CD4-positive, CD25-positive, alpha-beta regulatory T cell (primary cell): ENCODE measurements around the gene THAP9. TPM values are rescaled to one million over a fixed set of nuclear protein-coding genes. Genes with fewer than 3 reads are reported as not detected.
A peak's percentile ranks its signal among the peaks of the same experiment; 100 is the strongest.
"Not testable (repeated sequence)": the region's sequence is repeated elsewhere in the genome, so short reads cannot be mapped to it uniquely, and the experiment has no call there.

Experiments
- ATAC-seq, 2 donors: fragments of 150-1000 bp; cut with Tn5 transposase; one replicate each; pipeline ENCODE4 v1.10.0; 2021; ENCODE audit warnings: low read depth in 2 of 2, moderate number of reproducible peaks in 2 of 2, moderate library complexity in 1 of 2
- DNase-seq, 3 donors: peaks; one replicate each; pipeline versions ENCODE4 v3.0.0 to v3.0.0-alpha.2; 2012 to 2022; ENCODE audit warnings: mixed read lengths in 1 of 3
- H3K27ac ChIP-seq: one replicate; pipeline ENCODE4 v1.7.0; 2013; ENCODE audit warnings: mild to moderate bottlenecking, low read length; ENCODE audit not compliant: insufficient read depth, poor library complexity, severe bottlenecking
- H3K27me3 ChIP-seq: one replicate; pipeline ENCODE4 v1.7.0; 2013; ENCODE audit warnings: low read length; ENCODE audit not compliant: control insufficient read depth, insufficient read depth
- H3K36me3 ChIP-seq: one replicate; pipeline ENCODE4 v1.7.0; 2013; ENCODE audit warnings: mild to moderate bottlenecking, low read length, moderate library complexity; ENCODE audit not compliant: control insufficient read depth, insufficient read depth
- H3K4me1 ChIP-seq: 2 replicates; pipeline ENCODE4 v1.7.0; 2013; ENCODE audit warnings: mild to moderate bottlenecking, low read length; ENCODE audit not compliant: insufficient read depth, control insufficient read depth, poor library complexity, severe bottlenecking
- H3K4me3 ChIP-seq: one replicate; pipeline ENCODE4 v1.7.0; 2013; ENCODE audit warnings: low read depth, mild to moderate bottlenecking, low read length, moderate library complexity
- H3K9me3 ChIP-seq, 2 experiments: 1 replicate in 1 of 2; 2 replicates in 1 of 2; pipeline ENCODE4 v1.7.0; 2013; ENCODE audit warnings: low read length in 2 of 2, mild to moderate bottlenecking in 1 of 2, moderate library complexity in 1 of 2; ENCODE audit not compliant: control insufficient read depth in 2 of 2
- H3K27ac Mint-ChIP-seq, 3 donors: one replicate each; pipeline ENCODE4 v1.8.0; 2020 to 2022; ENCODE audit warnings: mild to moderate bottlenecking in 3 of 3, mixed read lengths in 3 of 3, moderate library complexity in 2 of 3
- H3K27me3 Mint-ChIP-seq: one replicate; pipeline ENCODE4 v1.8.0; 2022; ENCODE audit warnings: mild to moderate bottlenecking, mixed read lengths
- H3K36me3 Mint-ChIP-seq: one replicate; pipeline ENCODE4 v1.8.0; 2020; ENCODE audit warnings: mixed read lengths
- H3K4me1 Mint-ChIP-seq, 4 donors: one replicate each; pipeline ENCODE4 v1.8.0; 2020 to 2022; ENCODE audit warnings: mixed read lengths in 4 of 4, mild to moderate bottlenecking in 1 of 4
- H3K4me3 Mint-ChIP-seq, 4 donors: one replicate each; pipeline ENCODE4 v1.8.0; 2020 to 2022; ENCODE audit warnings: mild to moderate bottlenecking in 4 of 4, mixed read lengths in 4 of 4, moderate library complexity in 3 of 4
- H3K9me3 Mint-ChIP-seq, 7 donors: one replicate each; pipeline ENCODE4 v1.8.0; 2020 to 2022; ENCODE audit warnings: mixed read lengths in 7 of 7, mild to moderate bottlenecking in 3 of 7, moderate library complexity in 2 of 7
- polyA plus RNA-seq, 4 donors: library from polyadenylated mRNA; unstranded; fragments of 300-500 nt; fragmentation: Illumina TruSeq; gene quantifications; one replicate each; pipeline ENCODE4 v1.2.3, GENCODE V29; 2021
- total RNA-seq: library from RNA; stranded (reverse); gene quantifications from one replicate; pipeline ENCODE4 v1.2.3, GENCODE V29; 2022

THAP9 gene, protein sequence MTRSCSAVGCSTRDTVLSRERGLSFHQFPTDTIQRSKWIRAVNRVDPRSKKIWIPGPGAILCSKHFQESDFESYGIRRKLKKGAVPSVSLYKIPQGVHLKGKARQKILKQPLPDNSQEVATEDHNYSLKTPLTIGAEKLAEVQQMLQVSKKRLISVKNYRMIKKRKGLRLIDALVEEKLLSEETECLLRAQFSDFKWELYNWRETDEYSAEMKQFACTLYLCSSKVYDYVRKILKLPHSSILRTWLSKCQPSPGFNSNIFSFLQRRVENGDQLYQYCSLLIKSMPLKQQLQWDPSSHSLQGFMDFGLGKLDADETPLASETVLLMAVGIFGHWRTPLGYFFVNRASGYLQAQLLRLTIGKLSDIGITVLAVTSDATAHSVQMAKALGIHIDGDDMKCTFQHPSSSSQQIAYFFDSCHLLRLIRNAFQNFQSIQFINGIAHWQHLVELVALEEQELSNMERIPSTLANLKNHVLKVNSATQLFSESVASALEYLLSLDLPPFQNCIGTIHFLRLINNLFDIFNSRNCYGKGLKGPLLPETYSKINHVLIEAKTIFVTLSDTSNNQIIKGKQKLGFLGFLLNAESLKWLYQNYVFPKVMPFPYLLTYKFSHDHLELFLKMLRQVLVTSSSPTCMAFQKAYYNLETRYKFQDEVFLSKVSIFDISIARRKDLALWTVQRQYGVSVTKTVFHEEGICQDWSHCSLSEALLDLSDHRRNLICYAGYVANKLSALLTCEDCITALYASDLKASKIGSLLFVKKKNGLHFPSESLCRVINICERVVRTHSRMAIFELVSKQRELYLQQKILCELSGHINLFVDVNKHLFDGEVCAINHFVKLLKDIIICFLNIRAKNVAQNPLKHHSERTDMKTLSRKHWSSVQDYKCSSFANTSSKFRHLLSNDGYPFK
- 2.3 TPM for total RNA-seq
- polyA plus RNA-seq = 1 to 10 TPM in 2 of 4 donors, under 1 TPM in 2; 0.37 to 2.0 (median 1.4) TPM

DNA sequence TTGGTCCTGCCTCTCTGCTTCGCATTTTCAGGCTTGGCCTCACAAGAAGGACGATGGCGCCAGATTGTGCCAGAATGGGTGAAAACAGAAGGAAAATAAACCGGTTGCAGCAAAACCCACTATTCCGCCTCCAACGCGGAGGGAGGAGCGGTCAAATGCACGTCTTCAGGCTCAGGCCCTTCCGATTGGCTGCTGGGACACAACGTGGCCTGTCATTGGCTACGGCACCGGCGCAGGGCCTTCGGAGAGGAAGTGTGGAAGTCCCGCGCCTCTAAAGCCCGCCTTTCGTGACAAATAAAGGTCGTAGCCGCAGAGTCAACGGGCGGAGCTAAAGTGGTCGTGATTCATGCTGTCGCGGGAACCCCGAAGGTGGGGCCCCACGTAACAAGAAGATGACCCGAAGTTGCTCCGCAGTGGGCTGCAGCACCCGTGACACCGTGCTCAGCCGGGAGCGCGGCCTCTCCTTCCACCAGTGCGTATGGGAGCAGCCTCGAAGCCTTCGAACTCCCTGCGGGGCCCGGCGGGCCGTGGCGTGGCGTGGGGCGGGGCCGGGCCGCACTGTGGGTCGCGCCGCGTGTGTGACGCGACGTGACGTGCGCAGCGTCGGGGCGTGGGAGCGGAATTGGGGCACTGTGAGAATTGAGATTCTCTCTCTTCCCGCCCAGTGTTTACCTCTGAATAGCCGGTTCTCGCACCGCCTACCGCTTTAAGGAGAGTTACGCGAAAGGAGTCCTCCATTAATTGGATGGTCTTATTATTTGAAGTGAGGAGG, at the start of gene THAP9:
Gene THAP9 (plus strand): TSS at position 325 of the 772 bp plus-strand sequence. CDS start 68 bp downstream, at position 393.
- Histone ChIP-seq H3K27me3 (peaks cover 2% of the 10 kb centered on the region), H3K4me3 (peak within 1 kb of the TSS; percentile 94), H3K36me3 (peaks cover 7% of the 10 kb centered on the region), H3K4me1 (peaks cover 46% of the 10 kb centered on the region), H3K27ac (peak within 1 kb of the TSS; percentile 99), H3K9me3 (no peaks in the 10 kb centered on the region)
- no peak within 1 kb of the TSS for H3K27ac Mint-ChIP-seq
- H3K9me3 Mint-ChIP-seq = no peaks in the 10 kb centered on the region
- H3K4me3 Mint-ChIP-seq = no peak within 1 kb of the TSS
- peak; percentile 98 to 100 (median 99) for DNase-seq
- ATAC-seq = peak; percentile 92 to 93
- H3K36me3 Mint-ChIP-seq = peaks cover 6% of the 10 kb centered on the region
- peaks cover 13 to 16% (median 14%) of the 10 kb centered on the region in 4 donors for H3K4me1 Mint-ChIP-seq
- peaks cover 19% of the 10 kb centered on the region for H3K27me3 Mint-ChIP-seq

DNA sequence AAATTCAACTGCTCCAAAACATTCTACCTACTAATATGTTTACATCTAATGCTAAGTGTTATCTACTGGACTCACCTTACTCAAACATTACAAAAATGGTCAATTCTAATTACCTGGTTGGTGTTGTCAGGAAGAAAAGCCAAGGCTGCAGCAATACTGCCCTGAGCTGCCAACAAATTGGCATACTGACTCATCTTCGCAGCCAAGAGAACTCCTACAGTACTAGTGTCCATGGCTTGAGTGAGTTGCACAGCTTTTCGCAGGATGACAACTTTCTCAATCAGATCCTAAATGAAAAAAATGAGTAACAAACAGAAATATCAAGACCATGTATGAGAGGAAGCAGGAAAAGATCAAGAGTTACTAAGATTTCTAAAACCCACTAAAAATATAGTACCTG, 49.2 kb upstream of the THAP9 start:
- no peak overlapping the region for H3K27ac Mint-ChIP-seq
- no peak overlapping the region for H3K4me3 ChIP-seq
- H3K9me3 Mint-ChIP-seq = no peaks in the 10 kb centered on the region
- H3K4me1 Mint-ChIP-seq = peaks cover 0 to 18% (median 2%) of the 10 kb centered on the region in 4 donors
- no peak overlapping the region for H3K4me3 Mint-ChIP-seq
- no peak for ATAC-seq
- no peaks in the 10 kb centered on the region for H3K27me3 ChIP-seq
- no peak for DNase-seq
- peaks cover 60% of the 10 kb centered on the region for H3K36me3 Mint-ChIP-seq
- no peaks in the 10 kb centered on the region for H3K9me3 ChIP-seq
- no peaks in the 10 kb centered on the region for H3K4me1 ChIP-seq
- H3K27ac ChIP-seq = no peak overlapping the region
- H3K36me3 ChIP-seq = peaks cover 90% of the 10 kb centered on the region
- H3K27me3 Mint-ChIP-seq = no peaks in the 10 kb centered on the region

DNA sequence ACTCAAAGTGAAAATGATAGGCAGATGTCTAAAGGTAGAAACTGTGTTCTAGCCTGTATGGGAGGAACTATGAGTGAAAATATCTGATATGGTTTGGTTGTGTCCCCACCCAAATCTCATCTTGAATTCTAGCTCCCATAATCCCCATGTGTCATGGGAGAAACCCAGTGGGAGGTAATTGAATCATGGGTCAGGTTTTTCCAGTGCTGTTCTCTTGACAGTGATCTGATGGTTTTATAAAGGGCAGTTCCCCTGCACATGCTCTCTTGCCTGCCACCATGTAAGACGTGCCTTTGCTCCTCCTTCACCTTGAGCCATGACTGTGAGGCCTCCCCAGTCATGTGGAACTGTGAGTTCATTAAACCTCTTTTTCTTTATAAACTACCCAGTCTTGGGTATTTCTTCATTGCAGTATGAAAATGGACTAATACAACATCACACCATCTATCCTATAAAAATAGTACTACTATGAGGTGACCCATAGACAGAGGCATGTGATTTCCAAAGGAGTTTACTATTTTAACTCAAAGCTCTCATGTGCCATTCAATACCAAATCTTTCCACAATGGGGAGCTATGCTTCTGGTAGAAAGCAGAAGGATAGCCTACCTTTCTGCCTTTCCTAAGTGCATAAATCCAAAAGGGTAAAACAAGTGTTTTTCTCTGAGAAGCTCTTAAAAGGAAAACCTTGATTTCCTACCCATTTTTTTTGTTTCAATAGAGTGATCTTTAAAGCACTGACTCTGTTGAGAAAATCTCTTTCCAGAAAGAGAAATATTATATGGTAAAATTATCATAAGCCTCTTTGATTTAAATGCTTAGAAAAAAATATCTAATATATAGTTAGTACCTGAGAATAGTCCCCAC, 48.4 kb upstream of the THAP9 start:
- peaks cover 94% of the 10 kb centered on the region for H3K36me3 ChIP-seq
- no peaks in the 10 kb centered on the region for H3K27me3 ChIP-seq
- H3K9me3 Mint-ChIP-seq = no peaks in the 10 kb centered on the region
- peaks cover 0 to 18% (median 2%) of the 10 kb centered on the region in 4 donors for H3K4me1 Mint-ChIP-seq
- H3K4me3 ChIP-seq = no peak overlapping the region
- H3K4me3 Mint-ChIP-seq = no peak overlapping the region
- H3K27ac ChIP-seq = peak overlapping the region; percentile 5
- no peak for ATAC-seq
- DNase-seq = peak in 2 of 3 donors; percentile 36 to 70
- H3K27me3 Mint-ChIP-seq = no peaks in the 10 kb centered on the region
- H3K9me3 ChIP-seq = no peaks in the 10 kb centered on the region
- H3K36me3 Mint-ChIP-seq = peaks cover 54% of the 10 kb centered on the region
- no peaks in the 10 kb centered on the region for H3K4me1 ChIP-seq
- H3K27ac Mint-ChIP-seq = peak overlapping the region in 2 of 3 donors; percentile 39 to 72

DNA sequence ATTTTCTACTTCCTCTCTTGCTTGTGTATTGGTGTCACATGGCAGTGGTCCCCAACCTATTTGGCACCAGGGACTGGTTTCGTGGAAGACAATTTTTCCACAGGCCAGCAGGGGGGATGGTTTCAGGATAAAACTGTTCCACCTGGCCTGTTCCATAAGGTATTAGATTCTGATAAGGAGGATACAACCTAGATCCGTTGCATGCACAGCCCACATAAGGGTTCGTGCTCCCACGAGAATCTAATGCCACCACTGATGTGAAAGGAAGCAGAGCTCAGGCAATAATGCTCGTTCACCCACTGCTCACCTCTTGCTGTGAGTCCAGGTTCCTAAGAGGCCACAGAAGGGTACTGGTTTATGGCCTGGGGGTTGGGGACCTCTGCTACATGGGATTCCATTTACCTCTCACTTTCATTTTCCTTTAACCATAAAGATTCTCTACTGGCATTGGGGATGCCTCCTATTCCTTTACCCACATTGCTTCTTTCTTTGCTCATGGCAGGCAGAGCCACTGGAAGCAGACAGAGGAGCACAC, 47.7 kb upstream of the THAP9 start:
- Mint-ChIP-seq H3K4me3 (no peak overlapping the region), H3K36me3 (peaks cover 50% of the 10 kb centered on the region), H3K27ac (peak overlapping the region in 1 of 3 donors; percentile 26), H3K9me3 (no peaks in the 10 kb centered on the region), H3K27me3 (no peaks in the 10 kb centered on the region), H3K4me1 (peaks cover 0 to 18% (median 2%) of the 10 kb centered on the region in 4 donors)
- H3K9me3 ChIP-seq = no peaks in the 10 kb centered on the region
- DNase-seq (no peak), ATAC-seq (no peak)
- peaks cover 92% of the 10 kb centered on the region for H3K36me3 ChIP-seq
- no peak overlapping the region for H3K4me3 ChIP-seq
- H3K27ac ChIP-seq = no peak overlapping the region
- H3K27me3 ChIP-seq = no peaks in the 10 kb centered on the region
- H3K4me1 ChIP-seq = no peaks in the 10 kb centered on the region

DNA sequence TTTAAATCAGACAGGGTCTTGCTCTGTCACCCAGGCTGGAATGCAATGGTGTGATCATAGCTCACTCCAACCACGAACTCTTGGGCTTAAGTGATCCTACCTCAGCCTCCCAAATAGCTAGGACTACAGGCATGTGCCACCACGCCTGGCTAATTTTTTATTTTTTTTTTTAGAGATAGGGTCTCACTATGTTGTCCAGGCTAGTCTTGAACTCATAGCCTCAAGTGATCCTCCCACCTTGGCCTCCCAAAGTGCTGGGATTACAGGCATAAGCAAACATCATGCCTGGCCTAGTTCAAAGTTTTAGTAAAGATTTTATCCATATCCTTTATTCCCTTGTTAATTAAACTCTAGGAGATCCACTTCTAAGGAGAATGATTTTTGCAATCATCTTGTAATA, 40.0 kb upstream of the THAP9 start:
- H3K9me3 Mint-ChIP-seq, H3K9me3 ChIP-seq, H3K27me3 Mint-ChIP-seq, H3K4me3 Mint-ChIP-seq, DNase-seq, H3K27me3 ChIP-seq, H3K4me3 ChIP-seq, H3K4me1 Mint-ChIP-seq, ATAC-seq, H3K27ac ChIP-seq, H3K27ac Mint-ChIP-seq: not testable (repeated sequence)
- H3K36me3 Mint-ChIP-seq = peaks cover 32% of the 10 kb centered on the region
- peaks cover 59% of the 10 kb centered on the region for H3K36me3 ChIP-seq
- H3K4me1 ChIP-seq = peaks cover 17% of the 10 kb centered on the region

DNA sequence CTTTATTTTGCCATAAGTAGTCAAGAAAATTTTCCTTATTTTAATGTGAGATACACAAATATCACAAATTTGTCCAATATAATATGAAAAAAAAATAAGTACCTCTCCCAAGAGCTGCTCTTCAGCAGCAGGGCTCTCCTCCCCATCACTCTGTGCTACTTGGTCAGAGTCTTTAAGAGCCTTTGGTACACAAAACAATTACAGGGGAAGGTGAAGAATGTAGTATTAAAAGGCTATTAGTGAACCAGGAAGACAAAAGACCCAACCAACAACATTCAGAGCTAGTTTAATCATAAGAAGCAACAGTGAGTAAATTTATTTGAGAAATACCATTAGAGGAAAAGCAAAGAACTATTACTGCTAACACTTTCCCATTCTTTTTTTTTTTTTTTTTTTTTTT, 39.0 kb upstream of the THAP9 start:
- DNase-seq (no peak), ATAC-seq (no peak)
- Histone ChIP-seq H3K4me3 (no peak overlapping the region), H3K4me1 (peaks cover 27% of the 10 kb centered on the region), H3K9me3 (no peaks in the 10 kb centered on the region), H3K36me3 (peaks cover 51% of the 10 kb centered on the region), H3K27ac (no peak overlapping the region), H3K27me3 (no peaks in the 10 kb centered on the region)
- H3K4me1 Mint-ChIP-seq = peaks cover 10 to 18% (median 12%) of the 10 kb centered on the region in 4 donors
- peaks cover 0 to 1% (median 0%) of the 10 kb centered on the region in 7 donors for H3K9me3 Mint-ChIP-seq
- H3K36me3 Mint-ChIP-seq = peaks cover 29% of the 10 kb centered on the region
- no peaks in the 10 kb centered on the region for H3K27me3 Mint-ChIP-seq
- H3K4me3 Mint-ChIP-seq = no peak overlapping the region
- peak overlapping the region in 2 of 3 donors; percentile 18 to 42 for H3K27ac Mint-ChIP-seq
